Activated CD4-positive, alpha-beta T cell treated with anti-CD3 and anti-CD28 coated beads, Interleukin-2, Interleukin-4, amounts not matched to agents 100 ng/mL and 50 ng/mL, durations not matched to agents 16 hours and 8 hours (primary cell): ENCODE measurements around the gene FGD5.
A peak's percentile ranks its signal among the peaks of the same experiment; 100 is the strongest.

Experiments used
- DNase-seq: peaks from one replicate; pipeline ENCODE4 v3.0.0-alpha.2; 2020; ENCODE audit warnings: low spot score

Gene FGD5, protein sequence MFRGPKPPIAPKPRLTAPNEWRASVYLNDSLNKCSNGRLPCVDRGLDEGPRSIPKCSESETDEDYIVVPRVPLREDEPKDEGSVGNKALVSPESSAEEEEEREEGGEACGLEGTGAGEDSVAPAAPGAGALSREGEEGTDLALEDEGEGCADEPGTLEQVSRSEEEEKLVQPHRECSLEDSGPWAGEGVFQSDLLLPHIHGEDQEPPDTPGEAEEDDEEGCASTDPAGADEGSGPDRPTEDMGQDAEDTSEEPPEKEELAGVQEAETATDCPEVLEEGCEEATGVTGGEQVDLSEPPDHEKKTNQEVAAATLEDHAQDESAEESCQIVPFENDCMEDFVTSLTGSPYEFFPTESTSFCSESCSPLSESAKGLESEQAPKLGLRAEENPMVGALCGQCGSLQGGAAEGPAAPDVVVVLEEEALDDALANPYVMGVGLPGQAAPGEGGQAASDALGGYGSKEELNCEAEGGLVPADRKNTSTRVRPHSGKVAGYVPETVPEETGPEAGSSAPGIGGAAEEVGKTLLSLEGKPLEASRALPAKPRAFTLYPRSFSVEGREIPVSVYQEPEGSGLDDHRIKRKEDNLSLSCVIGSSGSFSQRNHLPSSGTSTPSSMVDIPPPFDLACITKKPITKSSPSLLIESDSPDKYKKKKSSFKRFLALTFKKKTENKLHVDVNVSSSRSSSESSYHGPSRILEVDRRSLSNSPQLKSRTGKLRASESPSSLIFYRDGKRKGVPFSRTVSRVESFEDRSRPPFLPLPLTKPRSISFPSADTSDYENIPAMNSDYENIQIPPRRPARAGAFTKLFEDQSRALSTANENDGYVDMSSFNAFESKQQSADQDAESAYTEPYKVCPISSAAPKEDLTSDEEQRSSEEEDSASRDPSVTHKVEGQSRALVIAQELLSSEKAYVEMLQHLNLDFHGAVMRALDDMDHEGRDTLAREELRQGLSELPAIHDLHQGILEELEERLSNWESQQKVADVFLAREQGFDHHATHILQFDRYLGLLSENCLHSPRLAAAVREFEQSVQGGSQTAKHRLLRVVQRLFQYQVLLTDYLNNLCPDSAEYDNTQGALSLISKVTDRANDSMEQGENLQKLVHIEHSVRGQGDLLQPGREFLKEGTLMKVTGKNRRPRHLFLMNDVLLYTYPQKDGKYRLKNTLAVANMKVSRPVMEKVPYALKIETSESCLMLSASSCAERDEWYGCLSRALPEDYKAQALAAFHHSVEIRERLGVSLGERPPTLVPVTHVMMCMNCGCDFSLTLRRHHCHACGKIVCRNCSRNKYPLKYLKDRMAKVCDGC (N-terminal part only)

DNA sequence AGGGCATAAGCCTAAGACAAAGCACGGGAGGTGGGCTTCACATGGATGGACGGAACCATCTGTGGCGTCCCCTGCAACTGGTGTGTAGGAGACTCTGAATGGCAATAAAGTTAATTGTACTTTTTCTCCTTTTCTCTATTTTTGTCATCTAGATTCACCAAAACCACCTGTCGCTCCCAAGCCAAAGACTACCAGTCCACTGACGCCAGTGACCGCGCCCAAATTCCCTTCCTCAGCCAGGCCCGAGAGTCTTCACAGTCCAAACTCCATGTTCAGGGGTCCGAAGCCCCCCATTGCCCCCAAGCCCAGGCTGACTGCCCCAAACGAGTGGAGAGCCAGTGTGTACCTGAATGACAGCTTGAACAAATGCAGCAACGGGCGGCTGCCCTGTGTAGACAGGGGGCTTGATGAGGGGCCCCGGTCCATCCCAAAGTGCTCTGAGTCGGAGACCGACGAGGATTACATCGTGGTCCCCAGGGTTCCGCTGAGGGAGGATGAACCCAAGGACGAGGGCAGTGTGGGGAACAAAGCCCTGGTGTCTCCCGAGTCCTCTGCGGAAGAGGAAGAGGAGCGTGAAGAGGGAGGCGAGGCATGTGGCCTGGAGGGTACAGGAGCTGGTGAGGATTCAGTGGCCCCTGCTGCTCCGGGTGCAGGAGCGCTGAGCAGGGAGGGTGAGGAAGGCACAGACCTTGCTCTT lies at the start of gene FGD5:
FGD5 (plus strand) TSS at position 159 of the 697 bp plus-strand sequence; CDS start at position 269, 110 bp downstream.
- no peak for DNase-seq

DNA sequence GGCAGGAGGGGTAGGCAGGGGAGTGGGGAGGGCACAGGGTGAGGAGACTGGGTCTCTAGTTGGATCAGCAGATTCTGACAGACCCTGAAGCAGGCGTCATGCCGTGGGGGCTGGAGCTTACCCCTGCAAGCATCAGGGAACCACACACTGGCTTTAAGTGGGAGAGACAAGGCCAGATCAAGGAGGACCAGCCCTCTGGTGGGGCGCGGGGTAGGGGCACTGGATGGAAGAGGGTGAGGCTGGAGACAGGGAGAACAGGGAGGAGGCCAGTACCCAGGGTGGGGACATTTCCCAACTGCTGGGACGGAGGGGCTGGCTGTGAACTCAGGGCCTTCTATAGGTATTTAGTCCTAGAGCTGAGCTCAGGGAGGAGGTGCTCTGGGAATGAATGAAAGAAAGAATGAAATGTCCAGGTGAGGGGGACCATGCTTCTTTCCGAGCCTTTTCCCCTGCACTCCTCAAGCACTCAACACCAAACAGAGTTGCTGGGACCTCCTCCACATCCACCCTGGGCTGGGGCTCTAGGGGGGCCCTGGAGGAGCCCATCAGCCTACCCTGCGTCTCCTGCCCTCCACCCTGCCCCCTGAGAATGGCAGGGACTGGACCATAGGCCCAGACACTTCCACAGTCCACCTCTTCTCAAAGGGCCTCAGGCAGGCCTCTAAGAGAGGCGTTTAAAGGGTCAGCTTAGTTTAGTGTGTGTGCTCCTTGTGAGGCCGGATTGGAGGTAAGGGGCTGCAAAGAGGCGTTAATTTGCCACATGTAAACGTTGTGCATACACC lies 49.0 kb upstream of the FGD5 start:
- DNase-seq: no peak

DNA sequence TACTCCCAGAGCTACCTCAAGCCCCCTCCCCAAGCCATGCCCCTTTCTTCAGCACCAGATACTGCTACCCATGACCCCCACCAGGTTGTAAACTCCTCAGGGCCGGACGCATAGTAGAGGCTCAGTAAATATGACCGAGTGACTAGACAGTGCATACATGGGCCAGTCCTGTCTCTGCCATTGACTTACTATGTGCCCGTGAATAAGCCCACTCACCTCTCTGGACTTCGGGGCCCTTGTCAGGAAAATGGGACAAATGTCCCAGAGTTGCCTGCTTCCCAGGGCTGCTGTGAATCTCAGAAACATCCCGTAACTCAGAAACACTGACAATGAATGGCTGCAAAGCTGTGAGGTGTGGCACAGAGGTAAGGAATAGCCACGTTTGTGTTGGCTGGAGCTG lies 48.2 kb upstream of the FGD5 start:
- DNase-seq: no peak

DNA sequence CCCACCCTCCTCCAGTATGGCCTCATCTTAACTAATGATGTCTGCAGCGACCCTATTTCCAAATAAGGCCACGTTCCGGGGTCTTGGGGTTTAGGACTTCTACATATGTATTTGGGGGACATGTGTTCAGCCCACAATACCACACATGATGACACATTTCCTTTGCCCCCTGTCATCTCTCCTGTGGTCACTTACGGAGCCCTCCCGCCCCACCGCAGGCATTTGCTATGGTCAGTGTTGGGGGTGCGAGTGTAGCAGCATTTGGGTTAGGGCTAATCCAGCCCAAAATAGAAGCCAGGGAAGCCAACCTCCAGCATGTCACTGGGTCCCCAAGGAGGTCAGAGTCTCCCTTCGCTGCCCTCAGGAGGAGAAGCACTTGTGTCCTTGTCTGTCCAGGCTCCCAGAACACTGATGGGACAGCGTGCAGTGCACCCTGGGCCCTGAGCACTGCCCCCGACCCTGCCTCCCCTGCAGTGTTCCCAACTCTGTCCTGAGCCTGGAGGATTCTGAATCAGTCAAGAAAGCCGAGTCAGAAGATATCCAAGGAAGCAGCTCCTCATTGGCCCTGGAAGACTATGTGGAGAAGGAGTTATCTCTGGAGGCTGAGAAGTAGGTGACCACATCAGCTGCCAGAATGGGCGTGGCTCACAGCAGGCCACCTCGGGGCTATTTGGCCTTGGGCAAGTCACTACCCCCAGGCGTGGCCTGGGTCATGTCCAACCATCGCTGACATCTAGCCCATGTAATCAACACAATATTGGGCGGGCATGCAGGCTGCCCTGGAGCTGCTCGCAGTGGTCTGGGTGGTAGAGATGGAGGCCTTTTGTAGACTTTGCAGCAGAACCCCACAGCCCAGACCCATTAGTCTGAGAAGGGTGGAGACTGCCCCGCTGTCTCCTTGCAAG lies 46.9 kb upstream of the FGD5 start:
- DNase-seq: no peak

DNA sequence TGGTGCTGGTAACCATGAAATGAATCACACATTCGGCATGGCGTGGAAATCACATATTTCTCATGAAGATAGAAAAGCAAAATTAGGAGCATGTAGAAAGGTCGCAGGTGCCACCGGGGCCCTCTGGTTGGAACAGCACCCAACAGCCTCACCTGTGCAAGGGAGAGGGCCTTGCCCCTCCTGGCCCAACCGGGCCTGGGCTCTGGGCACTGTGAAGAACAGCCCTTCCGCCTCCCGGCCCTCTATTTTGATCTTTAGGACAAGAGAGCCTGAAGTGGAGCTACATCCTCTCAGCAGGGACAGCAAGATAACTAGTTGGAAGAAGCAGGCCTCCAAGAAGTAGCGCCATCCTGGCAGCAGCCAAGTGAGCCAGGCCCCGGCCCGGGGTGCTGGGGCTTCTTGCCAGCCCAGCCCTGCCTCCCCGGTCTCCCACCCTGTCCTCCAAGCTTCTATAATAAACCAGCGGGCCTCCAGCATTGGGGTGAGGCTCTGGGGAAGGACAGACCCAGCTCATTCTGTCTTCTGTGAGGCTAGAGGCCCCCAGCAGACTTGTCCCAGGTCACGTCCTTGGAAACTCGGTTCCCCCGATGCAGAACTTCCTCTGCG lies 46.1 kb upstream of the FGD5 start:
- DNase-seq: no peak

DNA sequence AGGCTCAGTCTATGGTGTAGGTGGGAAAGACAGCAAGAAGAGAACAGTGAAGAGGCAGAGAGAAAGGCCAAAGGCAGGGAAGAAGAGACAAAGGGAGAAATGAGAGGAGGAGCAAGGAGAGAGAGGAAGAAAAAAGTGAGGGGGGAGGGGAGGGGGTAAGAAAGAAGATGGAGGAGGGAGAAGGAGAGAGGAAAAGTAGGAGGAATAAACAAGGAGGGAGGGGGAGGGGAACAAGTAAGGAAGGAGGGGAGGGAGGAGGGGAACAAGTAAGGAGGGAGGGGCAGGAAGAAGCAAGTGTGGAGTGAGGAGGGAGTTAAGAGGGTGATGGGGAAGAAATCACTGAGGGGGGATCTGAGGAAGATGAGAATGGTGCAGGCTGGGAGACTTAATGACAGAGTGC lies 45.5 kb upstream of the FGD5 start:
- no peak for DNase-seq

DNA sequence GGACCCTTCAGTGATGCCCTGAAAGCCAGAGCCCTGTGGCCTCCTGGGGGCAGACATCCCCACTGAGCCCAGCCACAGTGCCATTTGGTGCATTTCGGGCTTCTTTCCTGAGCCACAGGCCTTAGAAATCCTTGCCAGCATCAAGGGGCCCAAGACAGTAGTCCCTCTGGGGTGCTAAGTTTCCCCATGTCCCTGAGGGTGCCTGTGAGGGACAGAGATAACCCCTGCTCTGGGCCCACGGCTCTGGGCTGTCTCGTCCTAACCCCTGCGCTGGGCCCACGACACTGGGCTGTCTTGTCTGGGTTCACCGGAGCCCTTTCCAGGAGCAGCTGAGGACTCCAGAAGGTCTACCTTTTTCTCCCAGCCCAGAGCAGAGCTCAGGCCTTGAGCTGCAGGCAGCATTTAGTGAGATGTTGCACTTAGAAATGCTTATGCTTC lies 45.1 kb upstream of the FGD5 start:
- DNase-seq: no peak

DNA sequence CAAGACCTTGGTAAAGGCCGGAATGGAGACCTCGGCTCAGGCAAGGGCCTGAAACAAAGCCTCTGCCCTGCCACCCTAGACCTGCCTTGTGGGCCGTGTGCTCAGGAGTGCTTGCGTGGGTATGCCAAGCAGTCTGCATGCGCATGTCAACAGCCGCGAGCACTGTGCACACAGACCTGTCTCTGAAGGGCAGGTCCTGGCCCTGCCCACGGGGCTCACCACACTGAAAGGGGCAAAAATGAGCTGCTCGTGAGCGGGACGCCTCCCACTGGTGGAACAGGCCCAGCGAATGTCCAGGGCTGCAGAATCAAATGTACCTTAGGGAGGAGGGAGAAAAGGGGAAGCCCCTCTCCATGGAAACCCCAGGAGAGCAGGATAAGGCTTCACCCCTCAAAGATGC lies 44.3 kb upstream of the FGD5 start:
- no peak for DNase-seq

DNA sequence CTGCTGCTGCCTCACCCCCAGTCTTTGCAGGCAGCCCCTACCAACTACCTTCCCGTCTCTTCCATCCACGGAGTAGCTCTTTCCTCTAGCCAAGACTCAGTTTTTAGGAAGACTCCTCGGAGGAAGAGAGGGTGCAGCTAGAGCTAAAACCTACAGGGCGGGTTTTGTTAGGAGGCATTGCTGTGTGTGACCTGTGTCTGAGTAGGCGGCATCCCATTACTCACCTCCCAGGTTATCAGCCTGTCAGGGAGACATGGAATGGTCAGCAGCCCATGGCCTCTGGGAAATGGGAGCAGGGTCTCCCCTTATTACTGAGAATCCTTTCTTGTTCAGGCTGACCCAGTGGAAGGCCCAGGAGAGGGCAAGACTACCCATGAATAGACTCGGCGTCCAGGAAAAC lies 43.8 kb upstream of the FGD5 start:
- DNase-seq: no peak

DNA sequence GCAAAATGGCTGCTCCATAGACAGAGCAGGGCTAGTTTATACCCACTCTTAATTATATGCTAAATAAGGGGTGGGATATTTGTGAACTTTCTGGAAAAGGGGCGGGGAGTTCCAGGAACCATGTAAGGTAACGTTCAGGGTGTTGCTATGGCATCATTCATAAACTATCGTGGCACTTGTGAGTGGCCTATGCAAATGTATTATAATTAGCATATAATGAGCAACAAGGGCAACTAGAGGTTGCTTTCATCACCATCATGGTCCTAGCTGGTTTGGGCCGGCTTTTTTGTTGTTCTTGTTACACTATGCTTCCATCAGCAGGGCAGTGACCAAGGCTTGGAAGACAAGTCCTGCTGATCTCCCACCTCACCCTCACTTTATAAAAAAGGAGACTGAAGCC lies 43.2 kb upstream of the FGD5 start:
- no peak for DNase-seq

DNA sequence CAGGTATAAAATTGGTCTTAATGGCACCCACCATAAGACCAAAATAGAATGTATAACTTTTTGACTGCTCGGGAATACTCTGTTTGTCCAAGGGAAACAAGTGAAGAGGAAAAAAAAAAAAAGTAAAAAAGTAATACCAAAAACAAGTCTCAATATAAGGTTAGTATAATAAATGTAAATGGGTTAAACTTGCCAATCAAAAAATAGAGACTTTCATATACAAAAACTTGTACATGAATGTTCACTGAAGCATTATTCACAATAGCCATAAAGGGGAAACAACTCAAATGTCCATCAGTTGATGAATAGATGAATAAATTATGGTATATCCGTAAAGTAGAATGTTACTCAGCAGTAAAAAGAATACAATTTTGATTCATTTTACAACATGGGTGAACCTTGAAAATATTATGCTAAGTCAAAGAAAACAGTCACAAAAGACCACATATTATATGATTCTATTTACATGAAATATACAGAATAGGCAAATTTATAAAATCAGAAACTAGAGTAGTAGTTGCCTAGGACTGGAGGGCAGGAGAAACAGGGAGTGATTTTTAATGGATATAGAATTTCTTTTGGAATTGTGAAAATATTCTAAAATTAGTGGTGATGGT lies 39.6 kb upstream of the FGD5 start:
- no peak for DNase-seq

DNA sequence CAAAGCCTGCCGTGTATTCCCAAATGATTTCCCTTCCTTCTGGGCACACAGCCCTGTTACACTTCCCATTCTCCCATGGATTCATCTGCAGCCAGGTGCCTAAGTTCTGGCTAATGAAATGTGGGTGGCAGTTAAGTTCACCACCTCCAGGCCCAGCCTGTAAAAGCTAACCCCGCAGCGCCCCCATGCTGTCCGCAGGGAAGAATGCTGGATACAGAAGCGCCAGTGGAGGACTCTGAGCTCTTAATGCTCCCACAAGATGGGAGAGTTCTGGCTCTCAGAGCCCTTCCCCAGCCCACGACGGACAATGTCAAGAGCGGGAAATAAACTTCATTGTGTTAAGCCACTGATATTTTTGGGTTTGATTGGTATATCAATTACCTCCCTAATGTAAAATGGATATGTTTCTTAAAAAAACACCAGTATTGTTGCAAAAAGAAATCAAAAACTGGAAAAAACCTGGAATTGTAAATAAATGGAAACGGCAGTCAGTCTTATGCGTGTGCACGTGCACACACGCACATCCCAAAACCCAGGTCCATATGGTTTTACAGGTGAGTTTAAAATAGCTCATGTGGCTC lies 37.7 kb upstream of the FGD5 start:
- peak; percentile 31 for DNase-seq

DNA sequence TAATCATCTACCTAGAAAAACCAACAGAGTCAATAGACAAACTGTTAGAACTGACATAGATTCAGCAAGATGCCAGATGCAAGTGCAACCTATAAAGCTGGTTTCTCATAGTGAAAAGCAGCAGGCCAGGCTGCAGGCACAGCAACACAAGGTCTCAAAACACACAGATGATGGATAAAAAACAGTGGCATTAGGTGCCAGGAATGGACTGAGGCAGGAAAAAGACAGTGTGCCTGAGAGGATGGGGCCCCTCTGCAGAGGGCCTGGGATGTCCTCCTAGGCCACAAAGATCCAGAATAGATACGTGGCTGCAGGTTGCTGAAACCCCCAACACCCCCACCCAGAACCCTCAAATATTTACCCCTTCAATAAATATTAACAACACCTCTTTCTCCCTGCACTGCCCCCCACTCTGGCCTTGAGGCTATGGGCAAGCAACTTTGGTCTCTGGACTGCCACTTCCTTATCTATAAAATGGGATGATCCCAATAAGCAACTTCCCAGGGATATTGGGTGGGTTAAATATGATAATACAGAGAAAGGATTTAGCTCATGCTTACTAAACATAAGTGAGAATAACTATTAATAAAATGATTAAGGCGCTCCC lies 35.2 kb upstream of the FGD5 start:
- no peak for DNase-seq

DNA sequence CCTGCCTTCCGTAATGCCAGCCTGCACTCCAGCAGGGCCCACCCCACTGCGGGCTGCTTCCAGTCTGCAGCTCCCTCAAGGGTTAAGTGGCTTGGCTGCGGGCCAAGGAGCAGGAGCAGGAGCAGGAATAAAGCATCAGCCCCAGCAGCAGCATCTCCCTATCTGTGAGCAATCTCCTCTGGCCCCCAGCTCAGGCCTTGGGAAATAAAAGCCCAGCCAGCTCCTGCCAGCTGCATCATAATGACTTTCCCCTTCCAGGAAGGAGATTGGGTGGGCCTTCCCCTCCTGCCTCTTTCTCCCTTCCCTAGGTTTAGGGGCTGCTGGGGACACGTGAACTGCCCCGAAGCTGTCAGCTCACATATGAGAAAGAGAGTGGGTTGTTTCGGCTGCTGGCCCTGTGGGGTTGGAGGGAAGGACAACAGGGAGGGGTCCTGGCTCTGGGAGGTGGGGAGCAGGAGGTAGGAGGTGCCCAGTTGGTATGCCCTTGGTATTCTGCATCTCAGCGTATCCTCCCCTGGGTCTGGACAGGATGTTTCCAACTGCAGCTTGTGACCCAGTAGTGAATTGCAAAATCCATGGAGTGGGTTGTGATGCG lies 34.6 kb upstream of the FGD5 start:
- DNase-seq: no peak

DNA sequence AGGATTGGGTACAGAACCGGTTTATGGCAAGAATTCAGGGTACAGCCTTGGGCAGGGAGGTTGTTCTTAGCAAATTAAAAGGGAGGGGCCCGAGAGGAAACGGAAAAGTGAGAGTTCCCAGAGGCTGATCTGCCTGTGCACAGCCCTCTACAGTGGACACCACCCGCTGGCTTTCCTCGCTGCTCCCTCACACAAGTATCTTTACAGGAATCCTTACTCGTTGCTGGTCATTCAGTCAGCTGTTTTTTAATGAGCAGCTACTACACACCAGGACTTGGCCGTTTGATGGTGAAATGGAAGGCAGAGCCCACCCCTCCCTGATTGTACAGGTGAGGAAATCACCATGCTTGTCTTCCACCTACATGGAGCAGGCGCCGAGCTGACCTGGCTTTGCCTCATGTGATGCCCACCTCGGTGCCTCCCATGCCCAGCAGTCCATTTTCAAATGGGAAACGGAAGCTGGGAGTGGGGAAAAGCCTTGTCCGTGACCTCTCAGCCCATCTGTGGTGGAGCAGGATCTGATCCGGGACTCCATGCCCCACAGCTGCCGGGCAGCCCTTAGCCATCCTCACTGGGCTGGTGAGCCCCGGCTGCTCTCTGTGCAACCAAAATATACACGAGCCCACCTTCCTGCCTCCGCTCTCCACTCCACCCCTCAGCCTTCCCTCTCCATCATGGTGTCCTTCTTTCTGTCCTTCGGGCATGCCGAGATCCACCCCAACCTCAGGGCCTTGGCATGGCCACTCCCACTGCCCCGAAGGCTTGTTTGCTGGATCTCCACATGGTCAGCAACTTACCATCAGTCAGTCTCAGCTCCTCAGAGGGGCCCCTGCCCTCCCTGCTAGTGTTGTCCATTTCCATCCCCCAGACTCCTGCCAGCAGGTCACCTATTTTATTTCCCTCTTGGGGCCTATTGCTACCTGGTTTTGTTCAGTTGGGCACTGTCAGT lies 33.3 kb upstream of the FGD5 start:
- DNase-seq: no peak

DNA sequence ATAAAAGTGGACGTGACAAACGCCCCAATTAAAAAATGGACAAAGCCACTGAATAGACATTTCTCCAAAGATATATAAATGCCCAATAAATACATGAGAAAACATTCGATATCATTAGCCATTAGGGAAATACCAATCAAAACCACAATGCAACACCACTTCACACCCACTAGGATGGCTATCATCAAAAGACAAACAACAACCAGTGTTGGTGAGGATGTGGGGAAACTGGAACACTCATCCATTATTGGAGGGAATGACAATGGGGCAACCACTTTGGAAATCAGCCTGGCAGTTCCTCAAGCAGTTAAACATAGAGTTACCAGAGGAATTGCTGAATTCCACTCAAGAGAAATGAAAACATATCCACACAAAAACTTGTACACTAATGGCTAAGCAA lies 32.4 kb upstream of the FGD5 start:
- no peak for DNase-seq

DNA sequence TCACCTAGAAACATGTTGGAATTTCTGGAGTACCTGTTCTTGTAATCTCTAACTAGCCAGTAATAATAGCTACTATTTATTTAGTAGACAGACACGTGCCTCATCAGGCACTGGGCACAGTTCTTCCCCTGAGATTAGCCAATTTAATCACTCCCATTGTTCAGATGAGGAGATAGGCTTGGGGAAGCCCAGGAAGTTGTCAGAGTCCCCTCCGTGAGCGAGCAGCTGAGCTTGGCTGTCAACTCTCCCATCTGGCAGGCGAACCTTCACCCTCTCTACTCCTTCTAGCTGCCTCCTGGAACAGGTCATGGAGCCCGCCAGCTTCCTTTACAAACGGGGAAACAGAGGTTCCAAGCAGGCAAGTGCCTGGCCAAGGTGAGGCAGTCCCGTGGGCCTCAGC lies 31.1 kb upstream of the FGD5 start:
- DNase-seq: no peak
